NCI-H2029 (cell line): ENCODE measurements around the gene ERVK3-1.

Source experiments
- DNase-seq: peaks from one replicate; lab custom pipeline; 2025; lab: John Stamatoyannopoulos, UW

ERVK3-1 gene

DNA sequence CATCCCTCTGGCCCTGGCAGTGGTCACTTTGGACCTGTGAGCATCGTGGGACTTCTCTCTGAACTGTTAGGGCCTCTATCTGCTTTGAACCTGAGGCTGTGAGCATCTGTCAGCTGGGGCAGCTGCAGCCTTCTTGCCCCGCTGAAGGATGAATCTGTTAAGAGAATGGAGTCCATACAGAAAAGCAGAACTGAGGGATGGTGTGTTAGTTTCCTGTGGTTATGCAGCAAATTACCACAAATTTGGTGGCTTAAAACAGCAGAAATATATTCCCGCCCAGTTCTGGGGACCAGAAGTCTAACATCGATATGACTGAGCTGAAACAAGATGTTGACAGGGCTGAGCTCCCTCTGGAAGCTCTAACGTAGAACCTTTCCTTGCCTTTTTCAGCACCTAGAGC is 59.0 kb downstream of the ERVK3-1 start:
- DNase-seq = no peak
